Activated naive CD8-positive, alpha-beta T cell treated with anti-CD3 and anti-CD28 coated beads, Interleukin-2, amount 10 ng/mL, durations not matched to agents 7 days and 5 days (primary cell): ENCODE data around the gene ERO1B. TPM values are rescaled to one million over a fixed set of nuclear protein-coding genes. Genes with fewer than 3 reads are reported as not detected.
"Not testable (repeated sequence)": the region's sequence is repeated elsewhere in the genome, so short reads cannot be mapped to it uniquely, and the experiment has no call there.

ENCODE experiments used
- ATAC-seq: fragments of 150-1000 bp; cut with Tn5 transposase; one replicate; pipeline ENCODE4 v1.10.0; 2021; ENCODE audit warnings: low read depth, moderate library complexity
- POLR2A ChIA-PET: fragments of 350-600 bp; sonication (Branson Sonifier 250); formaldehyde crosslinking; loops from one replicate; lab custom pipeline; 2021; ENCODE audit warnings: antibody characterized with exemption; lab: Charles Lee
- DNase-seq: peaks from one replicate; pipeline ENCODE4 v3.0.0; 2021
- H3K27ac Mint-ChIP-seq: one replicate; pipeline ENCODE4 v1.8.0; 2022; ENCODE audit warnings: mild to moderate bottlenecking, mixed read lengths
- H3K27me3 Mint-ChIP-seq: one replicate; pipeline ENCODE4 v1.8.0; 2022; ENCODE audit warnings: mild to moderate bottlenecking, moderate library complexity, mixed read lengths
- H3K36me3 Mint-ChIP-seq: one replicate; pipeline ENCODE4 v1.8.0; 2021; ENCODE audit warnings: mild to moderate bottlenecking, mixed read lengths
- H3K4me1 Mint-ChIP-seq: one replicate; pipeline ENCODE4 v1.8.0; 2021; ENCODE audit warnings: mixed read lengths
- H3K4me3 Mint-ChIP-seq: one replicate; pipeline ENCODE4 v1.8.0; 2022; ENCODE audit warnings: mild to moderate bottlenecking, moderate library complexity, mixed read lengths
- H3K9me3 Mint-ChIP-seq: one replicate; pipeline ENCODE4 v1.8.0; 2021; ENCODE audit warnings: mixed read lengths
- total RNA-seq, 2 experiments: library from RNA; stranded (reverse); gene quantifications; one replicate each; pipeline ENCODE4 v1.2.3, GENCODE V29; 2021

Gene ERO1B
- total RNA-seq: 1 to 10 TPM; 8.9 to 9.3 TPM

DNA sequence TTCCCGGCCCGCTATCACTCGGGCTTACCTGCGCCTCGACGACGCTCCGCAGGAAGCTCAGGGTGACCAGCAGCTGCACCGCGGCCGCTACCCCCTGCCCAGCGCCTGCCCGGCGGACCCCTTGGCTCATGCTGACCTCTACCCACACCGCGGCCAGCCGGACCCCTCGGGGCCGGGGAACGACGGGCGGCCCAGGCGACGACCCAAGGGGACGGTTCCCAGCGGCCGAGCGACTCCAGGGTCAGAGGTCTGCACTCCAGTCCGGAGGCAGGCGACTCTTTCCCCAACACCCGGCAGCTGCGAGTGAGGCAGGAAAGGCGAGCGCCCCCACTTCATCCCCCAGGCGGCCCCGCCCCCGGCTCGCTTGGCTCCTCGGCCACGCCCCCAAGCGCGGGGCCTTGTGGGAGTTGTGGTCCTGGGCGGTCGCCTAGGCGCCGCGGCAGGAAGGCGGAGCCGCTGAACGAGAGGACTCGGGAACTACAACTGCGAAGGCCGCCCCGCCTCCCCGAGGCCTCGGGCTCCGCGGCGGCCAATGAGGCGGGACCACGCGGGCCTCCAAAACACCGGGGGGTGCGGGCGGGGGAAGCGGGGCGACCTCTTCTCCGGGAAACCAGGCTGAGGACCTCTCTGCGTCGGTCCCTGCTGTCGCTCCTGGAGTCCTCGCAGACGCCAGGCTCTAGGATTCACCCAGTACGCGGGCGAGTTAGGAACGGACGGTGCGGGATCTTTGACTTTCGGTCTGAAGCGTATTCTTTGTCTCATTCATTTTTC, at the start of gene ERO1B:
ERO1B (minus strand) TSS at position 305 of the 771 bp plus-strand sequence; CDS start at position 130, 175 bp downstream.
- H3K4me1 Mint-ChIP-seq: peaks cover 34% of the 10 kb centered on the region
- peak within 1 kb of the TSS; percentile 92 for H3K4me3 Mint-ChIP-seq
- H3K36me3 Mint-ChIP-seq: no peaks in the 10 kb centered on the region
- no peaks in the 10 kb centered on the region for H3K9me3 Mint-ChIP-seq
- H3K27ac Mint-ChIP-seq: peak within 1 kb of the TSS; percentile 71
- DNase-seq: peak; percentile 99
- peaks cover 5% of the 10 kb centered on the region for H3K27me3 Mint-ChIP-seq
- POLR2A ChIA-PET: interaction anchor here (1.2 kb wide), 1 partner anchor 139 kb away, joined by 5 read pairs; the partner anchor contains the start of gene GPR137B
- peak; percentile 98 for ATAC-seq

- not testable (repeated sequence) for H3K27me3 Mint-ChIP-seq
Observed at GRCh38 chr1:236331412-236331811, 49.7 kb upstream of the ERO1B start.

DNA sequence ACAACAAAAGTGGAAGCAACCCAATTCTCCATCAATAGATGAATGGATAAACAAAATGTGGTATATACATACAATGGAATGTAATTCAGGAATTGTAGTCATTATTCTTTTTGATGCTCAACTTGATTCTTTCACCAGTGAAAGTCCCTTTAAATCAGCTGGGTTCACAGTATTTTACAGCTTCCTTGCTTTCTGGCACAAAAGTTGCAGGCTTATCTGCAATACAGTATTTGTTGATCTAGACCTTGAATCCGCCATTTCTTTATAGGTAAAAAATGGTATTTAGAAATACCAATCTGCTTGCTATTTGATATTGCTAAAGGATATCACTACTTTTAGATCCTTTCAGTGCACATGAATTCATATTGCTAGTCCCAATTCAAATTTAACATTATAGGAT, 44.7 kb upstream of the ERO1B start:
- H3K27me3 Mint-ChIP-seq: peaks cover 6% of the 10 kb centered on the region
- peaks cover 10% of the 10 kb centered on the region for H3K9me3 Mint-ChIP-seq
- peaks cover 2% of the 10 kb centered on the region for H3K36me3 Mint-ChIP-seq
- no peak for ATAC-seq
- no peak overlapping the region for H3K27ac Mint-ChIP-seq
- H3K4me3 Mint-ChIP-seq: no peak overlapping the region
- H3K4me1 Mint-ChIP-seq: no peaks in the 10 kb centered on the region
- DNase-seq: no peak
- POLR2A ChIA-PET: no interaction called here

More at GRCh38 chr1:236331412-236331811, 49.7 kb upstream of the ERO1B start:
- POLR2A ChIA-PET, DNase-seq, ATAC-seq, H3K9me3 Mint-ChIP-seq, H3K4me3 Mint-ChIP-seq, H3K36me3 Mint-ChIP-seq, H3K27ac Mint-ChIP-seq, H3K4me1 Mint-ChIP-seq: not testable (repeated sequence)

- Mint-ChIP-seq H3K4me3 (no peak overlapping the region), H3K27ac (no peak overlapping the region), H3K9me3 (peaks cover 13% of the 10 kb centered on the region), H3K27me3 (peaks cover 6% of the 10 kb centered on the region), H3K36me3 (peaks cover 2% of the 10 kb centered on the region), H3K4me1 (no peaks in the 10 kb centered on the region)
- DNase-seq (no peak), ATAC-seq (no peak)
- POLR2A ChIA-PET: no interaction called here
Observed at GRCh38 chr1:236325567-236325966, 43.8 kb upstream of the ERO1B start.

GRCh38 chr1:236323819-236324411, 42.2 kb upstream of the ERO1B start:
- POLR2A ChIA-PET: no interaction called here
- Mint-ChIP-seq H3K27ac (no peak overlapping the region), H3K4me1 (no peaks in the 10 kb centered on the region), H3K9me3 (peaks cover 13% of the 10 kb centered on the region), H3K27me3 (peaks cover 6% of the 10 kb centered on the region), H3K4me3 (no peak overlapping the region), H3K36me3 (peaks cover 2% of the 10 kb centered on the region)
- no peak for DNase-seq
- no peak for ATAC-seq

DNA sequence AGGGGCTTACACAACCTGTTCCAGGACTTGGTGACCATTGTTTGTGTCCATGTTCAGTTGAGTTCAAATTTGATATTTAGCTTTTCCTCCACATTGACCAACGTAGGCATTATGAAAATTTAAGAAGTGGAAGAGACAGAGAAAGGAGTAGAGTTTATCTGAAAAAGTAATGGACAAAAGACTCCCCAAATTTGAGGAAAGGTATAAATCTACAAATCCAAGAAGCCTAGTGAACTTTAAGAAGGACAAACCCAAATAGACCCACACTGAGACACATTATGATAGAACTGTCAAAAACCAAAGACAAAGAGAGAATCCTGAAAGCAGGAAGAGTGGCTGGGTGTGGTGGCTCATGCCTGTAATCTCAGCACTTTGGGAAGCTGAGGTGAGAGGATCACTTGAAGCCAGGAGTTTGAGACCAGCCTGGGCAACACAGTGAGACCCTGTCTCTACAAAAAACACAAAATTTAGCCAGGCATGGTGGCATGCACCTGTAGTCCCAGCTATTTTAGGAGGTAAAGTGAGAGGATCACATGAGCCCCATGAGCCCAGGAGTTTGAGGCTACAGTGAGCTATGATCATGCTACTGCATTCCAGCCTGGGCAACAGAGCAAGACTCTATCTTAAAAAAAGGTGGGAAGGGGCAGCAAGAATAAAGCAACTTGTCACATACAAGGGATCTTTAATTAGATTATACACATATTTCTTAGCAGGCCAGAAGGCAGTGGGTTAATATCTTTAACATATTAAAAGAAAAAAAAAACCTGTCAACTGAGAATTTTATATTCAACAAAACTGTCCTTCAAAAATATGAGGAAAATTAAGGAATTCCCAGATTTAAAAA, 41.0 kb upstream of the ERO1B start:
- Mint-ChIP-seq H3K27ac (no peak overlapping the region), H3K9me3 (peaks cover 13% of the 10 kb centered on the region), H3K27me3 (peaks cover 6% of the 10 kb centered on the region), H3K4me1 (no peaks in the 10 kb centered on the region), H3K4me3 (no peak overlapping the region), H3K36me3 (peaks cover 2% of the 10 kb centered on the region)
- DNase-seq: no peak
- no peak for ATAC-seq
- POLR2A ChIA-PET: no interaction called here

GRCh38 chr1:236321101-236321500, 39.3 kb upstream of the ERO1B start:
- Mint-ChIP-seq H3K4me3 (no peak overlapping the region), H3K27ac (no peak overlapping the region)

GRCh38 chr1:236320671-236321070, 38.9 kb upstream of the ERO1B start:
- H3K27ac Mint-ChIP-seq: no peak overlapping the region

More at GRCh38 chr1:236321101-236321500, 39.3 kb upstream of the ERO1B start:
- no peak for ATAC-seq
- Mint-ChIP-seq H3K27me3 (peaks cover 6% of the 10 kb centered on the region), H3K4me1 (no peaks in the 10 kb centered on the region), H3K9me3 (peaks cover 13% of the 10 kb centered on the region), H3K36me3 (peaks cover 2% of the 10 kb centered on the region)
- POLR2A ChIA-PET: no interaction called here
- no peak for DNase-seq

GRCh38 chr1:236320214-236320613, 38.5 kb upstream of the ERO1B start:
- Mint-ChIP-seq H3K9me3 (peaks cover 13% of the 10 kb centered on the region), H3K4me3 (no peak overlapping the region), H3K4me1 (no peaks in the 10 kb centered on the region), H3K36me3 (peaks cover 2% of the 10 kb centered on the region), H3K27me3 (peaks cover 6% of the 10 kb centered on the region), H3K27ac (no peak overlapping the region)
- no peak for ATAC-seq
- POLR2A ChIA-PET: no interaction called here
- DNase-seq: no peak

More at GRCh38 chr1:236320671-236321070, 38.9 kb upstream of the ERO1B start:
- Mint-ChIP-seq H3K27me3 (peaks cover 6% of the 10 kb centered on the region), H3K36me3 (peaks cover 2% of the 10 kb centered on the region), H3K4me3 (no peak overlapping the region), H3K9me3 (peaks cover 13% of the 10 kb centered on the region), H3K4me1 (no peaks in the 10 kb centered on the region)
- DNase-seq (no peak), ATAC-seq (no peak)
- POLR2A ChIA-PET: no interaction called here

DNA sequence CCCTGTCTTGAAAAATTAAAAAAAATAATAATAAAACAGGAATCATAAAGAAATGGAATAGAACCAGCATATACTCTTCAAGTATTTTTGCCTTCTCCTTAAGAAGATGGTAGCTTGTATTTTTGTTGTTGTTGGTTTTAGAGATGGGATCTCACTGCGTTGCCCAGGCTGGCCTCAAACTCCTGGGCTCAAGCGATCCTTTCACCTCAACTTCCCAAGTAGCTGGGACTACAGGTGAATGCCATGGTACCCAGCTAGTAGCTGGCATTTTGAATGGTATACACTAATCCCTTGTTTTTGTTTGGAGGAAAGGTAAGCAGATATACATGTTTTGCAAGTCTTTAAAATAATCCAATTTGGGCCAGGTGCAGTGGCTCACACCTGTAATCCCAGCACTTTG, 34.7 kb upstream of the ERO1B start:
- peaks cover 3% of the 10 kb centered on the region for H3K9me3 Mint-ChIP-seq
- H3K27me3 Mint-ChIP-seq: no peaks in the 10 kb centered on the region
- H3K36me3 Mint-ChIP-seq: no peaks in the 10 kb centered on the region
- no peak overlapping the region for H3K27ac Mint-ChIP-seq
- POLR2A ChIA-PET: no interaction called here
- DNase-seq (no peak), ATAC-seq (no peak)
- no peak overlapping the region for H3K4me3 Mint-ChIP-seq
- H3K4me1 Mint-ChIP-seq: no peaks in the 10 kb centered on the region

DNA sequence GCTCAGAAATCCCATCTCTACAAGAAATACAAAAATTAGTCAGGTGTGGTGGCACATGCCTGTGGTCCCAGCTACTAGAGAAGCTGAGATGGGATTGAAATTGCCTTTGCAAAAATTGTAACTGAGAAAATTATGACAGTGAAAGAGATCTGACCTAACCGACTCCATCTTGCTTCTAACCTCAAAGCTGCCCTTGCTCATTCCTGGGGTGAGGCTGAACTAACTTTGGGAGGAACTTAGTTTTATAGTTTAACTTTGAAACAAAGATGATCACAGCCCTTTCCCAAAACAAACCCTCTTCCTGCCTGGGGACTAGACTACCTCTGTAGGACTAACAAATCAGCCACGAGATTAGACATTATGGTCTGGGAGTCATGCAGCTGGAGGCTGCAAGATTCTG, 33.8 kb upstream of the ERO1B start:
- no peak overlapping the region for H3K4me3 Mint-ChIP-seq
- no peaks in the 10 kb centered on the region for H3K4me1 Mint-ChIP-seq
- no peaks in the 10 kb centered on the region for H3K36me3 Mint-ChIP-seq
- POLR2A ChIA-PET: no interaction called here
- no peak for ATAC-seq
- no peaks in the 10 kb centered on the region for H3K9me3 Mint-ChIP-seq
- no peak for DNase-seq
- H3K27ac Mint-ChIP-seq: no peak overlapping the region
- H3K27me3 Mint-ChIP-seq: no peaks in the 10 kb centered on the region

GRCh38 chr1:236315092-236315491, 33.3 kb upstream of the ERO1B start:
- H3K9me3 Mint-ChIP-seq: no peaks in the 10 kb centered on the region
- no peaks in the 10 kb centered on the region for H3K4me1 Mint-ChIP-seq
- no peak overlapping the region for H3K4me3 Mint-ChIP-seq
- no peak overlapping the region for H3K27ac Mint-ChIP-seq
- ATAC-seq (no peak), DNase-seq (no peak)
- H3K27me3 Mint-ChIP-seq: no peaks in the 10 kb centered on the region
- H3K36me3 Mint-ChIP-seq: no peaks in the 10 kb centered on the region
- POLR2A ChIA-PET: no interaction called here

DNA sequence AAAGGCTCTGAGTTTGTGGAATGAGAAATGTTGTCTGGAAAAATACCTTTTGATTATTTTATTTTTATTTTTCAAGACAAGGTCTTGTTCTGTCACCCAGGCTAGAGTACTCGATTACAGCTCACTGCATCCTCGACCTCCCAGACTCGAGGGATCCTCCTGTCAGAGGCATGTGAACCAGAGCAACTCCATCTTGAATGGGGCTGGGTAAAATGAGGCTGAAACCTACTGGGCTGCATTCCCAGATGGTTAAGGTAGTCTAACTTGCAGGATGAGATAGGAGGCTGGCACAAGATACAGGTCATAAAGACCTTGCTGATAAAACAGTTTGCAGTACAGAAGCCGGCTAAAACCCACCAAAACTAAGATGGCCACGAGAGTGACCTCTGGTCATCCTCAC, 32.3 kb upstream of the ERO1B start:
- H3K4me1 Mint-ChIP-seq, H3K9me3 Mint-ChIP-seq, H3K27ac Mint-ChIP-seq, ATAC-seq, H3K27me3 Mint-ChIP-seq, H3K4me3 Mint-ChIP-seq, POLR2A ChIA-PET, H3K36me3 Mint-ChIP-seq, DNase-seq: not testable (repeated sequence)
